Fibroblast of skin of right biceps (primary cell): ENCODE data around the gene FRS3.

Experiments used
- DNase-seq: peaks from one replicate; pipeline ENCODE4 v3.0.0-alpha.2; 2013

The FRS3 gene

DNA sequence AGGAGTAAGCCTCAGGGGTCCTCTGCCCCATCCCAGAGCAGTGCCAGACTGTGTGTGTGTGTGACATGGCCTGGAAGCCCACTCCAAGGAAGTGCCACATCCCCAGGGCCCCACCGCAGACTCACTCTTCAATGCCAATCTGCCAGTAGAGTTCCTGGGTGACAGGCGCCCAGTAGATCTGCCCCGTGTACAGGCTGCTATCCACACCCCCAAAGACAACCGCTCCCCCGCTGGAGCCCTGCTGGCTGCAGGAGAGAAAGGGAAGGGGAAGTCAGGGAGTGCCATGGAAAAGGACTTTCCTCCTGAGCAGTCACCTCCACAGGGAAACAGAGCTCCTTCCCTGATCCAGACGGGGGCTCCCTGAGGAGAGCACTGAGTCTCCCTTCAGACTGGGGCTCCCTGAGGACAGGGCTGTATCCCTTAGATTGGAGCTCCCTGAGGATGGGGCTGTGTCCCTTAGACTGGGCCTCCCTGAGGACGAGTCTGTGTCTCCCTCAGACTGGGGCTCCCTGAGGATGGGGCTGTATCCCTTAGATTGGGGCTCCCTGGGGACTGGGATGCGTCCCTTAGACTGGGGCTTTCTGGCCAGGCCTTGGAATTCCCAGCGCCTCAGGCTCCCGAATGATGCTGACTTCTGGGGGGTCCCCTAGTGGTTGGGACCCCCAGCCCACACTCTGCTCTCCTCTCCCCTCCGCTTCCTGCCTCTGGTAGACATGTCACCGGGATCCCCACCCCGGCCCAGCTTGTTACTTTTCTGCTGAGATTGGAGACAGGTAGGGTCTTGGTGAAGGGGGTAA lies 39.1 kb downstream of the FRS3 start:
- no peak for DNase-seq

DNA sequence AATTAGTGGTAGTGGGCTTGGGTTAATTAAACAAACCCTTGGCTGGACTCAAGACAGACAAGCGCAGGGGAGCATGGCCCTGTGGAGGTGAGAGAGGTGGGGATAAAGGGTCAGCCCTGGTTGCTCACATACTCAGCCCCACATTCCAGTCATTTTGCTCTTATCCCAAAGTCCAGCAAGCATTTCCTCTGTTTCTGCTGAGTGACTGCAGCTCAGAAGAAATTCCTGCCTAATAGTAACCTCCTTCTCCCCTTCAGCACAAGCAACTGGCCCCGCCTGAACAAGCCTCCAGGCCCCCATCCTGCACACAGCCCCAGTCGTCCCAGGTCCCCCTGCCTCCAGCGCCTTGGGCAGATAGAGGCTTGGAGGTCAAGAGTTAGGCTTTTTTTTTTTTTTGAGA lies 40.7 kb downstream of the FRS3 start:
- no peak for DNase-seq

DNA sequence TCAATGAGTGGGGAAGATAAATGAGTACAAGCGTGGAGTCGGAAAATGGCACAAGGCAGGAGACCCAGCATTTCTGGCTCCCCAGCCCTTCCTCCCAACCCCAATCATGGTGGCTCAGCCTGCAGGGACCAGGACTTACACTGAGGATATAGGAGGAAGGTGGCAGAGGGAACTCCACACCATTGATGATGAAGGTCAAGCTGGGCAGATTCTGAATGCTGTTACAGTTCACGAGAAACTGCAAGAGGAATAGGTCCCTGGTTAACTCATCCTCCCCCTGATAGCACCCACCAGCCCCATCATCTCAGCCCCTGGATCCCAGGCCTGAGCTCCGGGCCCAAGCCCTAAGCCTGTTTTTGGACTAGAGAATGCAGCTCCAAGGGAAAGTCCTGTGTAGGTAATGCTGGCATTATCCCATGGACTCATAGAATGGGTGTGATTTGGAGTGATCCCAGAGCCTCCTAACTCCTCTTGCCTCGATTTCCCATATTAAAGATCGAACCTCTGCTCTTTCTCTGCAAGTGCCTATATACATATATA lies 42.0 kb downstream of the FRS3 start:
- no peak for DNase-seq

DNA sequence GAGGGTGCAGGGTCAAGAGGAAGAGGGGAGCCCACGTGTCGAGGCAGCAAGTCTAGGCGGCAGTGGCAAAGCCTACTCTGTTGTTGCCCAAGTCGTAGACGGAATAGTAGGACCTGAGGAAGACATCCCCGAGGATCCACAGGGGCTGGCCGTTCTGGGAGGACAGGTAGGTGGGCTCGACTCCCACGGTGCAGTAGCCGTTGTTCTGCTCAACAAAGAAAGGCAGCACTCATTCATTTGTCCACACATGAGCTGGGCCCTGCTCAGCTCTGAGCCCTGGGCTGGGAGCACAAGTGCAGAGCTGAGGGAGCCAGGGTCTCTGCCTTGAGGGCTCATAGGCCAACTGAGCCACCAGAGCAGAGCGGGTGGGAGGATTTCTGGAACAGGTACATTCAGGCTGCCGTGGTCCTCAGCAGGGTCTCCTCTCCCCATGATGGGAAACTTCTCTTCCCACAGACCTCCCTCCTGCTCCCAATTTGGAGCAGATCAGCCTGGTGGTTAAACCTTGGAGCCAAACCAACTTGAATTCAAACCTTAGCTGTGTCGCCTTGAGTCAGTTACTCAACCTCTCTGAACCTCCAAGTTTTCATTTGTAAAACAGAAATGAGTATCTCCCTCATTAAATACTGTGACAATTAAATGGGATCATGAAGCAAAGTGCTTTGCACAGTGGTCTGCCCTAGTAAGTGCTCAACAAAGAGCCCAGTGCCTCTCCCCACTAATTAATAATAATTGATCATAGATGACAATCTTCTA lies 42.7 kb downstream of the FRS3 start:
- no peak for DNase-seq

DNA sequence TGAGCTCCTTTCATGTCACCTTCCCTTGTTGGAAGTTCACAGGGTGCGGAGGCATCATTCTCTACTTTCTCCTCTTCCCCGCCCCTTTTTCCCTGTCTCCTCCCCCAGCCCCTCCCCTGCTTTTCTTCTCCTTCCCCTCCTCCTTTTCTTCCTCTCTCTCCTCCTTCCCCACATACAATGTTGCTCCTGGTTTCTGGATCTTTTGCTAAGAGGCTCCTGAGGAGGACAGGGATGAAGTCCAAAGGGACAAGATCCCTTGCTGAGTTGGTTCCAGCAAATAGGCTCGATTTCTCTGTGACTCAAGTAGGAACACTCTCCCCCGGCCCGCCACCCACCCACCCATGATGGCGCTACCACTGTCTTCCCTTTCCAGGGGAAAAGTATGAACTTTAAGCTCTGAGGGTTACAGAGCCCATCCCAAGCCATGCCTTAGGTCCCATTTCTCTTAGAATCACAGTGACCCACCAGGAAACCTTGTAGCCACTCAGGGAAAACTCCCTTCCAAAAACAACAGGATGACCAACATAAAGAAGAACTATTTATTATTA lies 43.4 kb downstream of the FRS3 start:
- no peak for DNase-seq

DNA sequence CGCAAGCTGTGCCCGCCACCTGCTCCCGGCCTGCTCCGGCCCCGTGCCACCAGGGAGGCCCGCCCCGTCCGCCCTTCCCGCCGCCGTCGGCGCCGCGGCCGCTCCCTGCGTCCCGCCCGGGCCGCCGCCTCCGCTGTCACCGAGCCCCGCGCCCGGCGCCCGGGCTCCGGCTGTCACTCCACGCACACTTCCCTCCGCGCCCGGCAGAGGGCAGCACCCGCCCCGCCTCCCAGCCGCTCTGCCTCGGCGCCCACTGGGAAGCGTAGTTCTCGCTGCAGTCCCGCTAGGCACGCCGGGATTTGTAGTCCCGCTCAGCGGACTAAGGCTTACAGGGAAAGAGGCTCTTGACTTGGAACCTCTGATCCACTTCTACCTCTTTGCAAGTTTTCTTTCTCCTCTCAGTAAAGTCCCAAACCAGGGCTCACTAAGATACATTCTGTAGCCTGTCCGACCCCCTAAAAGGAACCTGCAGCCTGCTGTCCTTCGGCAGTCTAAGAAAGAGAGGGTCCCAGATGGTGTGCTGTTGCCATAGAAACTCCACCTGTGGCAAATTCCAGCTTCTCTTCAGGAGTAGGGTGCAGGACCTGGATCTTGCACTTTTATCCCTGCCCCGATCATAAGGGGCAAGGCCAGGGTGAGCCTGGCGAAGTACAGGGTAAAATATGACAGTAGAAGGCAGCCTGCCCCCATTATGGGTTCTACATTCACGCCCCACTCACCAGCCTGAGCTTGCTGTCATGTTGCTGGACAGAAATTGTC lies 44.1 kb downstream of the FRS3 start, which contains the start of gene TFEB:
TFEB (minus strand) TSS at position 182 of the 759 bp plus-strand sequence. CDS start 44,395 bp downstream, outside the sequence.
- peak; percentile 86 for DNase-seq

DNA sequence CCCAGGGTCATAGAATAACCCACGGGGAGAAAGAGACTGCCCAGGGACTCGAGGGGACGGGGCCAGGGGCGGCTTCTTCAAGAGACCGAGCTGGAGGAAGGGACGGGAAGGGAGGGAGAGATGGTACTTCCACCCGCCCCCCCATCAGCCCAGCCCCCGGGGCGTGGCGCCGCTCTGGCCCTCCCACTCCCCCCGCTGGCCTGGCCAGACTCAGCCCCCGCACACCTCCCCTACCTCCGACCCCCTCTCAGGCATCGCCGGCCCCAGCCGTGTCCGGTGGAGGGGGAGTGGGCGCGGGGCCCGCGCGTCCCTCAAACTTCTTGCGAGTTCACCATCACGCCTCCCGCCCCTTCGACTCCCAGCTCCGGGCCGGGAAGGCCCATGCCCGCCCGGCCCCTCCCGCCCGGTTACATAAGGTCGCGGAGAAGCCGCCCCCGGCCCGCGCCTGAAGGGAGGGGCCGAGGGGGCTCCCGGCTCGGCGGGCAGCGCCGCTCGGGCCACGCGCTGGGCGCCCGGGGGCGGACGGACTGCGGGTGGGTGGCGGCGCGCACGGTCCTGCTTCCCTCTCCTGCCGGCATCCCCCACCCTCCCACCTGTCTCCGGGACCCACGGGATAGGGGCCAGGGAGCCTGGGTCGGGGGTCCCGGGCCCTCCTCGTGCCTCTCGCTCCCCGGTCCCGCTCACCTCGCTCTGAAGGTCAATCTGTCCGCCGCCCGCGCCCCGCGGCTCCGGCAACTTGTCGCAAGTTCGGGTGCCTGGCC lies 44.9 kb downstream of the FRS3 start:
- peak; percentile 66 for DNase-seq

DNA sequence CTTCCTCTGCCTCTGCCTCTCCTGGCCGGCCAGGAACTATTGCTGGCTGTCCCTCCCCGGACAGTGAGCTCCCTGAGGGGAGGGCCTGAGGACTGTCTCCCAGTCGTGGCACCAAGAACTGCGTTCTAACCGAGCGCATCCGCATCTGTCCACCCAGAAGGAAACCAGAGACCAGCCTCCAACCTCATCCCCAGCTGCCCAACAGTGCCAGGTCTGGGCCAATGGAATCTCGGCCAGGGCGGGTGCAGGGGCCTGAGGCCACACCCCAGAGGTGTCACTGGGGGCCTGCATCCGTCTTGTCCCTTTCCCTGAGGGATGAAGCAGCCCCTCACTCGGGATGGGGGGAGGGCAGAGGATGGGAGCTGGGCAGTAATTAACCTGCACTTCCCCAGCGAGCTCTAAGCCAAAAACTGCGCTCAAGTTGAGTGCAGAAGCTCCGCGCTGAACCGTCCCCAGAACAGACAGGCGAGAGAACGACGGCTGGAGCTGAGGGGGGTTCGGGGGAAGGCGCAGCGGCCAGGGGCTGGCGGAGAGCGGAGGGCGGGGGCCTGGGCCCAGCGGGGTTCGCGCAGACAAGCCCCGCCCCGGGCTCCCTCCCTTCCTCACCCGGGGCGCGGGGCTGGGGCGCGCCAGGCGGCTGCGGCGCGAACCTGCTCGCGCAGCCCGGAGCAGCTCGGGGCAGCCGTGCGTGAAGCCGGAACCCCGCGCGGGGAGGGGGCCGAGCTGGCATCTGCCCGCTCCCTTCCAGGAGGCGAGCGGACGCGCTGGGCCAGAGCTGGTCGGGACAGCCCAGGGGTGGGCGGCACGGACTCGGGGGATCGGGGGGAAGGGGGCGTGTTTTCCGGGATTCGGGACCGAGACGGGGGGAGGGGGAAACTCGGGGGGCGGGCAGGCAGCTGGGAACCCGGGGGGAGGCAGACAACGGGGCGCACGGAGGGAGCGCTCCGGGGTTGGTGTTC lies 45.7 kb downstream of the FRS3 start:
- peak; percentile 54 for DNase-seq

DNA sequence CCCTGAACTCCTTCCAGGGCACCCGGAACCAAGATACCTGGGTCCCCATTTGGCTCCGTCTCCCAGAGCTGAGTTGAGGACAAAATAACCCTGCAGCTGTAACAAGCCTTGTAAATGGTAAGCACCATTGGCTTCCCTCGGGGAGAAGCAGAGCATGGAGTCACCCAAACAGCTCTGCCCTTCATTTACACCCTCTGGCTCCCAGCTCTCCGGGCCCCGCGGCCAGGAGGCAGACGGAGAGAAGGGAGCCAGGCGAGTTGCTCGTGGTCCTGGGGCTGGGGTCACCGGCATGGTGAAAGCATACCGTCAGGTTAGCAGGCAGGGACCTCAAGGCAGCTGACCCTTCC lies 46.4 kb downstream of the FRS3 start:
- DNase-seq, result no peak

DNA sequence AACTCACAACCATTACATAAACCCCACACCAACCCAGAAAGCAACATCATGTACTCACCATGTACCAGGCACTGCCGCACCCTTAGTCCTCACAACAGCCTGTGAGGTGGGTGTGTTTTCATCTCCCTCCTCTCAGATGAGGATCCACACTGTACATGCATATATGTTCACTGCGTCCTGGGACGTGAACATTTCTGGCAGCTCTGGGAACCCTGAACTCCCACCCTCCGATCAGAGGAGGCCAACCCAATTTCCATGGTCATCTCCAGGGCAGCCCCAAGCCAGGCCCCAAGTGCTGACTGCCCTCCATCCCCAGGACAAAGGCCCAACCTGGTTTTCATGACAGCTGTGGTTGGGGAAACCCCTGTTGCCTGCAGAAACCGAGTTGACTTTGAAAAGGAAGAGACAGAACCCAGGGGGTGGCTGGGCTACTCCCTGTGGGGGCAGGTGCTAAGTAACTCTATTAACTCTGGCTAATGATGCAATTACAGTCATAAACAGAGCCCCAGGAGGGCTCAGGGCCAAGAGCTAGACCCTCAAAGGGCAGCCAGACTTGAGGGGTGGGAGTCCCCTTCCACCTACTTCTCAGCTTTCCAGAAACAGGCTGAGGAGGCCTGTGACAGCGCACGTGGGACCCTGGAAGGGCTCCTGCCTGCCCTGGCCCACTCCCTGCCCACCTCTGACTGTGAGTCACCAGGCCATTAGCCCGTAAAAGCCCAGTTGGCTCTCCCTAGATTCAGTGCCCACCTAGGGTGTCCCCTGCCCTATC lies 46.9 kb downstream of the FRS3 start:
- no peak for DNase-seq

DNA sequence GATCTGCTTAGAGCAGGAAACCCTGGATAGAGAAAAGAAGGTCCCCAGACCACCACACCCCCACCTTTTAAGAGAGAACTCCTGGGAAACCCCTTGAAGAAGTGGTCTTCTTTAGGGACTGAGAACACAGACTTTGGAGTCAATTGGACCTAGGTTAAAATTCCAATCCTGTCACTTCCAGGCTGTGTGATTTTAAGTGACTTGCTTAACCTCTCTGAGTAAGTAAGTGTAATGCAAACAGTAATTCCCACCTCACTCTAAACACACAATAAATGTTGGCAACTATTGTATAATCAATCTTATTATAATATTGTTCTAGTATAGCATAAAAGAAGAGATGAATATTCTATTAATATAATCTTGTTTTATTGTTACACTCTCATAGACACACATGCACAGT lies 47.6 kb downstream of the FRS3 start:
- no peak for DNase-seq

DNA sequence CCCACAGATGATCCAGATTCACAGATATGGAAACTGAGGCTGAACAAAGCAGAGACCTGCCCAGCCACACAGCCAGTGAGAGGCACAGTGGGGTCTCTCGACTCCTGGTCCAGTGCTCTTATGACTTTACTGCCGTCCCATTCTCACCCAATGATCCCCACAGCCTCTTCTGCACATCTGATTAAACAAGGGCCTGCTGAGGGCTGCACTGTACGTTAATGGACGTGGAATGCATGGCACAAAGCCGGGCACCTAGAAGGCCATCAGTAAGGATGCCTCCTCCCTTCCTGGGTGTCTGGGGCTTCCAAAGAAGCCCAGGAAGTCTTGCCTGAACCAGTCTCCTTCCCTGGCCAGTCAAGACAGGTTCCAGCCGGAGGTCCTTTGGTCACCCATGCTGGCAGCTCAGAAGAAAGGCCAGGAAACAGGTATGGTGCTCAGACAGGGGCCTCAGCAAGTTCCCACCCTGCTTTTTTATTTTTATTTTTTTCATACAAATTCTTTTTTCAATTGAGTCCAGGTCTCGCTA lies 48.1 kb downstream of the FRS3 start:
- no peak for DNase-seq

DNA sequence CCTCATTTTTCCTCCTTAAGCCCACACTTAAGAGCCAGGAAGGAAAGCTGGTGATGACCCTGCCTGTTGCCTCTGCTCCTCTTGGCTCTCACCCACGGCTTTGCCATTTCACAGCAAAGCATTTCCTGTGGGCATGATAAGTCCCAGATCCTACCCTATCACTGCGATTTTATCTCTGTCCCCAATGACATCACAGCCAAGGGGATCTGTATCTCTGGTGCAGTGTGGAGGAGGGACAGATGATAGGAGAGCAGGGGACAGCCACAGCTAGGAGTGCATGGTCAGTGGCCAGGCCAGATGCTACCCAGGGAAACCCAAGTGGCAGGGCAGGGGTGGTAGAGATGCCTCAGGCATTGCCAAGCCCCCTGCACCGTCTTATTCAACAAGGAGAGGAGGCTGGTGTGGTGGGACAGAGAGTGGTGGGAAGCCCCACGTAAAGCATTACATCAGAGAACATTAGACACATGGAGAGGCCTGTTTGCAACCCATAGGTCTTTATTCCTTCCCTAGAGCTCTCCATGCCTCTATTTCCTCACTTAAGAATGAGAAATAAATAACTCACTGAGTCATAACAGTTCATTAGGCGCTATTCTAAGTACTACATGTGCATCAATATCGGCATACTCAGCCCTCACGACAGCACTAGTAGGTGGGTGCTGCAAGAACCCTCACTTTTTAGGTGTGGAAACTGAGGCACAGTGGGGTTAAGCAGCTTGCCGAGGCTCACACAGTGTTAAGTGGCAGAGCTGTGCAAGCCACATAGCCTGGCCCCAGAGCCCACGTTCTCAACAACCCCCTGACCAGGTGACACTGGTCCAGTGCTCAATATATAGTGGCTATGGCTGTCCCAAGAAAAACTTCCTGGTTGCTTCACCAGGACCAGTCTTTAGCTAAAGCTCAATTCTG lies 48.9 kb downstream of the FRS3 start:
- DNase-seq, result no peak

DNA sequence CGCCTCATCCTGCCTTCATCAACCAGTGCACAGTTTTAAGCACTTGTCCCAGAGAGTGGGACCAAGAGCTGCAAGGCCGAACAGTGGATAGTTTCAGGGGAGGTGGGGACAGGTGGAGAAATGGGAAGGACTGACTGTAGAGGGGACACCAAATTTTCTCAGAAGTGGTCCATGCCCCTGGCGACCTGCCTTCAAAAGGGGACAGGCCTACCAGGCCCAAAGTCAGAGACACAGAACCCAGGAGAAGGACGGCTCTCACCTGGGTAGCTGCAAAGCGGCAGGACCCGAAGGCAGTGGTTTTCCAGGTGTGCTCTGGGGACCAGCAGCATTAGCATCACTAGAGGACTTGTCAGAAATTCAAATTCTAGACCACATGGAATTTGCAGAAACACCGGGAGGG lies 50.1 kb downstream of the FRS3 start:
- no peak for DNase-seq

DNA sequence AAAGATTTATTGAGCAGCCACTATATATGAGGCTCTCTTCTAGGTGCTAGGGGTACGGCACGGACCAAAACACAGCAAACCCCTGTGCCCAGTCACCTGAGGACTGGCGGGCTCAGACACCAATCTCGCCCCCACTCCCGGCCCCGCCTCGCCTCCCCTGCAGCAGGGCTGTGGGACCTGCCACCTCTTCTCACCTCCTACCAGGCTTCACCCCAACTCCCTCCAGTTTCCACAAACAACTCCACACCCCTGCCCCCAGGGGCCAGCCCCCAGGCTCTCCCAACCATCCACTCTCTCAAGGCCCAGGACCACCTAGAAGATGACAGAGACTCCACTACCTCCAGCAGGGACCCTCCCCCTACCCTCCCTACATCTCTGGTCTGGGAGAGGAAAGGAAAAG lies 50.7 kb downstream of the FRS3 start:
- no peak for DNase-seq

DNA sequence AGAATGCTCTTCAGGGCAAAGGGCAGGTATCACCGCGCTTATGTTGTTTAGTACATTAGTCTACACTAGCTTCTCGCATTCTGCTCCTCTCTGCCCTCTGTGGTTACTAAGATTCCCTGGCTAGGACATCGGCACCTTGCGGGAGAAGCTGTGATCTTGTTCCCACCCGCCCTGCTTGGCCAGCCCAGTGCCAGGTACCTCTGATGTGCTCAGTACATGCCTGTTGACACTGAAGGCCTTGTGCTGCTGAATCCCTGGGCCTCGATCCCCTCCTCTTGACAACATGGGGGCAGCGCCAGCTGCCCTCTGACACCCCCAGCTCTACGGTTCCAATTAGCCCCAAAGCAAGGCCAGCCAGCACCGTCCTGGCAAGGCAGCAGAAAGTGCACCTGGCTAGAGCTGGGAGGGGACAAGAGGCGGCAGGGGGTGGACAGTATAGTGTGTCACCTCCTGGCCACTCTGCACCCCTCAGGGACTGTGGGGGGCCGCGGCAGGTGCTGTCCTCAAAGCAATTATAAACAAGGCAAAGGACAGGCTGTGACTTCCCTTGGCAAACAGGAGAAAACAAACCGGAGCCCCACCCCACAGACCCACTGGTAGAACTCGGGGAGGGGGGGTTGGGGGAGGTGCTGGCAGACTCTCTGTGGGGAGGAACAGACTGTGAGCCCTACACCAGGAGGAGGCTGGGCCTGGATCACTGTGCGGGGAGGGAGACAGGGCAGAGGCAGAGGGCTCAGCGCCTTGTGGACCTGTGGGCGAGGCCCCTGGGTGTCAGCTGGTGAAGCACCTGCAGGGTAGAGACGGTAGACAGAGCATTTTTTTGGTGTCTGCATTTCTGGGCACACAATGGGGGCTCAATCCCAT lies 51.4 kb downstream of the FRS3 start:
- DNase-seq, result no peak

DNA sequence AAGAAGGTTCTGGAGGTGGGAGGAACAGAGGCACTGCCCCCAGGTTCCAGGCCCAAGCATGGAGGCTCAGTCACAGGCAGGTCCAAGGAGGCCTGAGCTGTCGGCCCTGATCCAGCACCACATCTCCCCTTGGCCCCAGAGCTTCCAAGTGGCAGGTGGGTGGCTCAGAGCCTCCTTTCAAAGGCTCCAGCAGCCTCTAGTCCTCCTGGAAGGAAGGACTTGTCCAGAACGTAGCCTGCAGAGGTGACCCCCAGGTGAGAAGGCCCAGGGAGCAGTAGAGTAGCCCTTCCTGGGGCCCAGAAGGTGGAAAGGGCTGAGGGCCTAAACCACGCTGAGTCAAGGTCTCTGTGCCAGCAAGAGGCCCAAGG lies 52.0 kb downstream of the FRS3 start:
- no peak for DNase-seq

DNA sequence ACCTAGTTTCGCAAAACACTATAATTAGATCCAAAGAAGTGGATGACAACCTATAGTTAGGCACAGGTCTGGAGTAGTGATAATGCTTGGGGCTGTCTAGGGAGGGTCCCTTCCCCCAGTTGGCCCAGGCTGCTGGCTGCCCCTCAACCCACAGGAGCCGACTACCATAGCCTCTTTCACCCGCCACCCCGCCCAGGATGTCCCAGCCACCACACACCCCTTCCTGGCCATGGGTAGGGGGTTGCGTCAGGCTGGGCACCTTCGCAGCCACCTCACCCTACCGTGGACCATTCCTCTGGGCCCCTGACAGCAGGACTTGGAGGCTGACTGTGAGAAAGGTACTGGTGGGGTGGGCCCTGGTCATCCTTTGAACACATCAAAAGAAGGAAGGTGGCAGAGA lies 52.8 kb downstream of the FRS3 start:
- DNase-seq, result no peak
